Endothelial cell of umbilical vein (primary cell): ENCODE results near the gene RPL22L1. TPM values are rescaled to one million over a fixed set of nuclear protein-coding genes. Genes with fewer than 3 reads are reported as not detected.

Experiments used
- BruUV-seq: library from RNA; stranded (reverse); fragments of 400-500 nt; replicated peaks from 2 replicates; lab custom pipeline; 2021; lab: Mats Ljungman, UMichigan
- CTCF ChIA-PET: fragments of 300-600, 350-600 bp; sonication (Branson Sonifier 250); formaldehyde crosslinking; loops from one replicate; lab custom pipeline; 2021; ENCODE audit warnings: antibody characterized with exemption, inconsistent platforms; lab: Charles Lee
- POLR2A ChIA-PET: fragments of 300-600, 350-600 bp; sonication (Branson Sonifier 250); formaldehyde crosslinking; loops from one replicate; lab custom pipeline; 2021; ENCODE audit warnings: antibody characterized with exemption, inconsistent platforms; lab: Charles Lee
- DNase-seq: peaks from one replicate; pipeline ENCODE4 v3.0.0-alpha.2; 2011; ENCODE audit warnings: low read depth, low spot score
- FAIRE-seq: peaks from 2 replicates; lab custom pipeline; 2011; peaks lifted over from hg19 to GRCh38; lab: Jason Lieb, UNC
- H2AFZ ChIP-seq: 2 replicates; pipeline ENCODE4 v1.6.0; 2012; ENCODE audit warnings: low read depth, low read length, control low read depth, inconsistent platforms
- H3K27ac ChIP-seq: 2 replicates; pipeline ENCODE4 v1.5.1; 2011; ENCODE audit warnings: low read depth, mild to moderate bottlenecking, control low read depth, low read length, moderate library complexity; ENCODE audit not compliant: insufficient read depth
- H3K27me3 ChIP-seq, 2 experiments: 2 replicates each; pipeline versions ENCODE4 v1.6.0 to v1.6.1; 2011; ENCODE audit warnings: low read length in 2 of 2, mixed read lengths in 1 of 2; ENCODE audit not compliant: control insufficient read depth in 2 of 2, insufficient read depth in 2 of 2
- H3K36me3 ChIP-seq, 2 experiments: 2 replicates in 1 of 2; 3 replicates in 1 of 2; pipeline ENCODE4 v1.5.1; 2011; ENCODE audit warnings: low read length in 2 of 2, mild to moderate bottlenecking in 1 of 2, moderate library complexity in 1 of 2; ENCODE audit not compliant: control insufficient read depth in 2 of 2, insufficient read depth in 2 of 2; ENCODE audit errors: extremely low read depth in 1 of 2
- H3K4me1 ChIP-seq: 3 replicates; pipeline ENCODE4 v1.5.1; 2011; ENCODE audit warnings: mild to moderate bottlenecking, low read length; ENCODE audit not compliant: control insufficient read depth, insufficient read depth; ENCODE audit errors: extremely low read depth
- H3K4me2 ChIP-seq: 2 replicates; pipeline ENCODE4 v1.6.1; 2011; ENCODE audit warnings: low read length, control low read depth, mixed read lengths; ENCODE audit not compliant: insufficient read depth
- H3K4me3 ChIP-seq, 3 experiments: fragments of 200-600 bp in 1 of 3; sonication (generic), shearing (Covaris generic) in 1 of 3; replicated peaks in 1 of 3; 2 replicates each; pipeline ENCODE4 v1.5.1; 2011 to 2016; ENCODE audit warnings: control low read depth in 3 of 3, low read length in 3 of 3, mild to moderate bottlenecking in 2 of 3, inconsistent platforms in 1 of 3, low read depth in 1 of 3, moderate library complexity in 1 of 3; ENCODE audit not compliant: insufficient read depth in 1 of 3
- H3K79me2 ChIP-seq: 2 replicates; pipeline ENCODE4 v1.6.0; 2012; ENCODE audit warnings: low read length, inconsistent platforms; ENCODE audit not compliant: control insufficient read depth, insufficient read depth
- H3K9ac ChIP-seq: replicated peaks from 2 replicates; pipeline ENCODE3; 2011; ENCODE audit warnings: low read length, control low read depth; ENCODE audit not compliant: insufficient read depth; ENCODE audit errors: extremely low read depth
- H3K9me1 ChIP-seq: replicated peaks from 3 replicates; pipeline ENCODE4 v1.6.0; 2011; ENCODE audit warnings: mild to moderate bottlenecking, low read length; ENCODE audit not compliant: control insufficient read depth, insufficient read depth; ENCODE audit errors: extremely low read depth
- H3K9me3 ChIP-seq: replicated peaks from 2 replicates; pipeline ENCODE4 v1.5.1; 2012; ENCODE audit warnings: low read length, inconsistent platforms; ENCODE audit not compliant: control insufficient read depth, insufficient read depth
- H4K20me1 ChIP-seq: replicated peaks from 2 replicates; pipeline ENCODE3; 2011; ENCODE audit warnings: mild to moderate bottlenecking, low read length; ENCODE audit not compliant: control insufficient read depth, insufficient read depth; ENCODE audit errors: extremely low read depth
- EZH2 ChIP-seq: IDR thresholded peaks from 2 replicates; pipeline ENCODE4 v1.6.1; 2012; ENCODE audit warnings: borderline replicate concordance, low read depth, mild to moderate bottlenecking, moderate library complexity, low read length, inconsistent platforms; ENCODE audit not compliant: severe bottlenecking
- FOS ChIP-seq: IDR thresholded peaks from 2 replicates; pipeline ENCODE4 v1.6.1; 2011; ENCODE audit warnings: mild to moderate bottlenecking, low read length, moderate library complexity, borderline replicate concordance; ENCODE audit not compliant: insufficient read depth
- GATA2 ChIP-seq: IDR thresholded peaks from 2 replicates; pipeline ENCODE4 v1.7.0; 2011; ENCODE audit warnings: low read depth, mild to moderate bottlenecking, moderate library complexity, mixed read lengths, low read length; ENCODE audit not compliant: insufficient read length, insufficient read depth
- JUN ChIP-seq: IDR thresholded peaks from 2 replicates; pipeline ENCODE4 v1.6.1; 2011; ENCODE audit warnings: borderline replicate concordance, low read depth; ENCODE audit not compliant: insufficient read length, insufficient read depth
- MYC ChIP-seq: IDR thresholded peaks from one replicate; pipeline ENCODE4 v1.6.1; 2011; ENCODE audit warnings: mild to moderate bottlenecking, low read depth, low read length
- POLR2A ChIP-seq: IDR thresholded peaks from 2 replicates; pipeline ENCODE4 v1.6.1; 2012; ENCODE audit warnings: low read depth, mild to moderate bottlenecking, control low read depth, low read length
- POLR2AphosphoS5 ChIP-seq: IDR thresholded peaks from 2 replicates; pipeline ENCODE4 v1.6.1; 2012; ENCODE audit warnings: low read depth, mild to moderate bottlenecking, control low read depth, low read length, moderate library complexity; ENCODE audit not compliant: insufficient read depth
- dilution Hi-C: fragments of 300-500 bp; cut with MboI; formaldehyde crosslinking; loops from one replicate; pipeline ENCODE4 v1.15.0; 2019; ENCODE audit warnings: low sequenced_read_pairs; ENCODE audit not compliant: extremely low pct_ligation_motif_present
- intact Hi-C: fragments of 100-400 bp; cut with micrococcal nuclease; formaldehyde crosslinking; loops from one replicate; pipeline ENCODE4 v1.10.0; 2022
- polyA plus RNA-seq, 4 experiments: library from polyadenylated mRNA; depleted of rRNA in 3 of 4; stranded (reverse) in 3 of 4; unstranded in 1 of 4; fragments of >200 nt; gene quantifications; 2 replicates each; pipeline versions ENCODE4 v1.2.1 to v1.2.3, GENCODE V29; 2011 to 2012; ENCODE audit warnings: missing spikeins in 1 of 4
- total RNA-seq: library from RNA; stranded (reverse); gene quantifications from 2 replicates; pipeline ENCODE4 v1.2.3, GENCODE V29; 2021
- TF ChIP-seq, protein P1 (sequence below), 2 donors: IDR thresholded peaks; 1 replicate in 1 of 2; 2 replicates in 1 of 2; pipeline ENCODE4 v1.5.1; 2011; ENCODE audit warnings: low read length in 2 of 2, mild to moderate bottlenecking in 2 of 2, moderate library complexity in 2 of 2, control low read depth in 1 of 2, inconsistent platforms in 1 of 2, low read depth in 1 of 2; ENCODE audit not compliant: insufficient read depth in 1 of 2; ENCODE audit errors: extremely low read depth in 1 of 2
- TF ChIP-seq, protein P2 (sequence below): IDR thresholded peaks from 2 replicates; pipeline ENCODE4 v1.6.1; 2011; ENCODE audit not compliant: insufficient read depth, insufficient read length

The RPL22L1 gene
- total and polyA plus RNA-seq, 2 donors (not counting 3 experiments of a cell fraction or from before 2014, with no cell fraction given) = 65.0 to 176 TPM

DNA sequence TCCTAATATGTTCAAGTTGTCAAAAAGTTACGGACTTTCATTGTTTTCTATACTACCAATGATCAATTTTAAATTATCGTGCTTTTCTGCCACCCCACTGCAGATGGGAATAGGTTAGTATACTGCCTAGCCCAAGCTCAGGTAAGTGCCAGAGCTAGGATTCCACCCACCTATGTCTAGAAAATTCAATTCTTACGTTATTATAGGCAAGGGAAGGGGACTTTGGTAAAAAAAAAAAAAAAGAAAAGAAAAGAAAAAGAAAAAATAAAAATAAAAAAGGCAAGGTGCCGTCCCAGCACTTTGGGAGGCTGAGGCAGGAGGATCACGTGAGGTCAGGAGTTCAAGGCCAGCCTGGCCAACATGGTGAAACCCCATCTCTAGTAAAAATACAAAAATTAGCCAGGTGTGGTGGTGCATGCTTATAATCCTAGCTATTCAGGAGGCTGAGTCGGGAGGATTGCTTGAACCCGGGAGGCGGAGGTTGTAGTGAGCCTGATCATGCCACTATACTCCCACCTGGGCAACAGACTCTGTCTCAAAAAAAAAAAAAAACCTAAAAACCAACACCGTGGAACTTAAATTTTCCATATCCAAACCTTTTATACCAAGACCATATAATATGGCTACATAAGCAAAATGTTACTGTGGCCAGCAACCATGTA lies 1.3 kb downstream of the RPL22L1 start:
- no TSS peak for BruUV-seq
- ChIA-PET CTCF (interaction anchor here (0.9 to 2.1 kb wide), 3 partner anchors 20 to 455 kb away, joined by 3 to 8 read pairs (median 4); no protein-coding TSS in a partner anchor), POLR2A (interaction anchor here (0.6 to 0.9 kb wide), 4 partner anchors 15 to 1720 kb away, joined by 3 to 10 read pairs (median 4); no protein-coding TSS in a partner anchor)
- no peaks in the 10 kb centered on the region for H4K20me1 ChIP-seq
- H3K9me1 ChIP-seq = no peaks in the 10 kb centered on the region
- intact Hi-C loops = loop anchor here (5.0 kb wide), 1 partner anchor 456 kb away; no protein-coding TSS in a partner anchor
- peaks cover 21% of the 10 kb centered on the region for H3K4me1 ChIP-seq
- no peaks in the 10 kb centered on the region for H3K27me3 ChIP-seq
- H3K4me3 ChIP-seq = peak overlapping the region; percentile 79 to 94 (median 84)
- peaks cover 13 to 14% of the 10 kb centered on the region in 2 experiments for H3K36me3 ChIP-seq
- no peak for DNase-seq
- H3K9ac ChIP-seq = peak overlapping the region; percentile 98
- FAIRE-seq = peak; percentile 43
- peak overlapping the region; percentile 87 for H3K27ac ChIP-seq
- peaks cover 28% of the 10 kb centered on the region for H3K79me2 ChIP-seq
- TF ChIP-seq EZH2 (no peak), MYC (no peak), POLR2AphosphoS5 (no peak), GATA2 (no peak), FOS (no peak), POLR2A (no peak), JUN (no peak)
- TF ChIP-seq, protein P1, sequence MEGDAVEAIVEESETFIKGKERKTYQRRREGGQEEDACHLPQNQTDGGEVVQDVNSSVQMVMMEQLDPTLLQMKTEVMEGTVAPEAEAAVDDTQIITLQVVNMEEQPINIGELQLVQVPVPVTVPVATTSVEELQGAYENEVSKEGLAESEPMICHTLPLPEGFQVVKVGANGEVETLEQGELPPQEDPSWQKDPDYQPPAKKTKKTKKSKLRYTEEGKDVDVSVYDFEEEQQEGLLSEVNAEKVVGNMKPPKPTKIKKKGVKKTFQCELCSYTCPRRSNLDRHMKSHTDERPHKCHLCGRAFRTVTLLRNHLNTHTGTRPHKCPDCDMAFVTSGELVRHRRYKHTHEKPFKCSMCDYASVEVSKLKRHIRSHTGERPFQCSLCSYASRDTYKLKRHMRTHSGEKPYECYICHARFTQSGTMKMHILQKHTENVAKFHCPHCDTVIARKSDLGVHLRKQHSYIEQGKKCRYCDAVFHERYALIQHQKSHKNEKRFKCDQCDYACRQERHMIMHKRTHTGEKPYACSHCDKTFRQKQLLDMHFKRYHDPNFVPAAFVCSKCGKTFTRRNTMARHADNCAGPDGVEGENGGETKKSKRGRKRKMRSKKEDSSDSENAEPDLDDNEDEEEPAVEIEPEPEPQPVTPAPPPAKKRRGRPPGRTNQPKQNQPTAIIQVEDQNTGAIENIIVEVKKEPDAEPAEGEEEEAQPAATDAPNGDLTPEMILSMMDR (IDR thresholded peaks at IDR 0.05; ENCODE audit: extremely low read depth in 1 of 2, insufficient read depth in 1 of 2, low read depth in 1 of 2, low read length in 2 of 2) = no peak
- TF ChIP-seq, protein P2, sequence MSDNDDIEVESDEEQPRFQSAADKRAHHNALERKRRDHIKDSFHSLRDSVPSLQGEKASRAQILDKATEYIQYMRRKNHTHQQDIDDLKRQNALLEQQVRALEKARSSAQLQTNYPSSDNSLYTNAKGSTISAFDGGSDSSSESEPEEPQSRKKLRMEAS = no peak
- dilution Hi-C loops = no loop called here
- H3K4me2 ChIP-seq = peak overlapping the region; percentile 94
- H2AFZ ChIP-seq = no peak overlapping the region
- H3K9me3 ChIP-seq = no peaks in the 10 kb centered on the region
